ENCODE measurements around the gene ABCC5. TPM values are rescaled to one million over a fixed set of nuclear protein-coding genes. Genes with fewer than 3 reads are reported as not detected.
A peak's percentile ranks its signal among the peaks of the same experiment; 100 is the strongest.
"Not testable (repeated sequence)": the region's sequence is repeated elsewhere in the genome, so short reads cannot be mapped to it uniquely, and the experiment has no call there.

ABCC5 gene
- total RNA-seq (2014; rRNA removed; shearing (Covaris generic)), result 6.7 and 11.6 TPM in 2 replicates

GRCh38 chr3:184017672-184018423, at the start of gene ABCC5:
TSS of gene ABCC5 (minus strand) at chr3:184017884. CDS start at chr3:184014392, 3,492 bp downstream.
- DNase-seq (ENCODE audit: low read depth), result peak; percentile 94

- DNase-seq (ENCODE audit: low read depth), result peak; percentile 66
These were observed 48.5 kb upstream of the ABCC5 start for GRCh38 chr3:184066211-184066610.

GRCh38 chr3:184062637-184063036, 45.0 kb upstream of the ABCC5 start:
- no peak for DNase-seq (ENCODE audit: low read depth)

- no peak for DNase-seq (ENCODE audit: low read depth)
These were observed 41.7 kb upstream of the ABCC5 start for GRCh38 chr3:184059424-184059823.

- peak; percentile 76 for DNase-seq (ENCODE audit: low read depth)
These were observed 40.3 kb upstream of the ABCC5 start for GRCh38 chr3:184058029-184058428.

- DNase-seq (ENCODE audit: low read depth), result no peak
These were observed 35.1 kb upstream of the ABCC5 start, which contains the start of gene HTR3C for GRCh38 chr3:184052767-184053166. TSS of gene HTR3C (plus strand) at chr3:184053047. CDS start at chr3:184053081, 34 bp downstream.

- DNase-seq (ENCODE audit: low read depth), result no peak
These were observed 32.6 kb upstream of the ABCC5 start for GRCh38 chr3:184050217-184050847.

- DNase-seq (ENCODE audit: low read depth), result no peak
These were observed 28.3 kb upstream of the ABCC5 start for GRCh38 chr3:184045995-184046394.

- no peak for DNase-seq (ENCODE audit: low read depth)
These were observed 24.9 kb upstream of the ABCC5 start for GRCh38 chr3:184042617-184043016.

GRCh38 chr3:184040010-184040409, 22.3 kb upstream of the ABCC5 start:
- DNase-seq (ENCODE audit: low read depth), result peak; percentile 75

- DNase-seq (ENCODE audit: low read depth), result no peak
These were observed 21.7 kb upstream of the ABCC5 start for GRCh38 chr3:184039414-184039813.

- DNase-seq (ENCODE audit: low read depth), result not testable (repeated sequence)
These were observed 20.6 kb upstream of the ABCC5 start for GRCh38 chr3:184038307-184038706.

- DNase-seq (ENCODE audit: low read depth), result no peak
These were observed 20.1 kb upstream of the ABCC5 start for GRCh38 chr3:184037816-184038215.

- peak; percentile 47 for DNase-seq (ENCODE audit: low read depth)
These were observed 13.6 kb upstream of the ABCC5 start, which contains the start of gene HTR3D for GRCh38 chr3:184031187-184031792. TSS of gene HTR3D (plus strand) at chr3:184031742. CDS start at chr3:184031742, 0 bp downstream.

GRCh38 chr3:184030536-184030935, 12.9 kb upstream of the ABCC5 start:
- DNase-seq (ENCODE audit: low read depth), result no peak

GRCh38 chr3:184029443-184029842, 11.8 kb upstream of the ABCC5 start:
- no peak for DNase-seq (ENCODE audit: low read depth)

- not testable (repeated sequence) for DNase-seq (ENCODE audit: low read depth)
These were observed 10.7 kb upstream of the ABCC5 start for GRCh38 chr3:184028275-184028890.

GRCh38 chr3:184025256-184025655, 7.6 kb upstream of the ABCC5 start:
- not testable (repeated sequence) for DNase-seq (ENCODE audit: low read depth)

GRCh38 chr3:184022323-184022722, 4.6 kb upstream of the ABCC5 start:
- DNase-seq (ENCODE audit: low read depth), result no peak

- DNase-seq (ENCODE audit: low read depth), result no peak
These were observed 815 bp upstream of the ABCC5 start for GRCh38 chr3:184018424-184018973.

GRCh38 chr3:184016811-184017671, 643 bp downstream of the ABCC5 start:
- DNase-seq (ENCODE audit: low read depth), result peak; percentile 56

All from M059J (cell line).